GM21723 (cell line): ENCODE measurements around the gene CDH1.
"Not testable (repeated sequence)": the region's sequence is repeated elsewhere in the genome, so short reads cannot be mapped to it uniquely, and the experiment has no call there.

Source experiments
- ATAC-seq: cut with Tn5 transposase; IDR thresholded peaks from one replicate; pipeline ENCODE4 v1.9.1; 2021; ENCODE audit warnings: mild to moderate bottlenecking, moderate library complexity; ENCODE audit not compliant: unreplicated experiment

The CDH1 gene

GRCh38 chr16:68737046-68737729 is at the start of gene CDH1:
Gene CDH1 (plus strand): TSS chr16:68737292. CDS start chr16:68737416, 124 bp downstream.
- no peak for ATAC-seq

- no peak for ATAC-seq
These were observed 47.2 kb upstream of the CDH1 start for GRCh38 chr16:68689921-68690320.

GRCh38 chr16:68695575-68695974 is 41.5 kb upstream of the CDH1 start:
- no peak for ATAC-seq

- ATAC-seq: no peak
These were observed 40.6 kb upstream of the CDH1 start for GRCh38 chr16:68696514-68696913.

- ATAC-seq: no peak
These were observed 39.0 kb upstream of the CDH1 start for GRCh38 chr16:68698091-68698490.

- no peak for ATAC-seq
These were observed 37.0 kb upstream of the CDH1 start for GRCh38 chr16:68700120-68700519.

- ATAC-seq: no peak
These were observed 36.3 kb upstream of the CDH1 start for GRCh38 chr16:68700831-68701230.

GRCh38 chr16:68704232-68704867 is 32.7 kb upstream of the CDH1 start:
- ATAC-seq: peak; percentile 56

GRCh38 chr16:68707340-68708152 is 29.5 kb upstream of the CDH1 start:
- ATAC-seq: no peak

GRCh38 chr16:68710211-68710610 is 26.9 kb upstream of the CDH1 start:
- ATAC-seq: no peak

- no peak for ATAC-seq
These were observed 25.5 kb upstream of the CDH1 start for GRCh38 chr16:68711421-68712139.

GRCh38 chr16:68713361-68713760 is 23.7 kb upstream of the CDH1 start:
- no peak for ATAC-seq

- no peak for ATAC-seq
These were observed 21.6 kb upstream of the CDH1 start for GRCh38 chr16:68715471-68715870.

GRCh38 chr16:68716516-68716915 is 20.6 kb upstream of the CDH1 start:
- ATAC-seq: not testable (repeated sequence)

- ATAC-seq: no peak
These were observed 19.4 kb upstream of the CDH1 start for GRCh38 chr16:68717684-68718083.

- ATAC-seq: no peak
These were observed 18.5 kb upstream of the CDH1 start for GRCh38 chr16:68718590-68718989.

GRCh38 chr16:68719993-68720489 is 17.1 kb upstream of the CDH1 start:
- ATAC-seq: peak; percentile 93

GRCh38 chr16:68722119-68723024 is 14.7 kb upstream of the CDH1 start:
- ATAC-seq: no peak

GRCh38 chr16:68724797-68725196 is 12.3 kb upstream of the CDH1 start:
- no peak for ATAC-seq

GRCh38 chr16:68728523-68728922 is 8.6 kb upstream of the CDH1 start:
- no peak for ATAC-seq
